ENCODE results near the gene MBTPS2.

Gene MBTPS2

GRCh38 chrX:21883258-21883657 lies 43.8 kb downstream of the MBTPS2 start:
- no peak overlapping the region for H3K4me3 ChIP-seq
- no peaks in the 10 kb centered on the region for H3K27me3 ChIP-seq
- 0 out of 2 replicates have a peak, but pooled peaks cover 7% of the 10 kb centered on the region for H3K36me3 ChIP-seq
- H4K20me1 ChIP-seq = no peaks in the 10 kb centered on the region
- no peak overlapping the region for H3K4me2 ChIP-seq
- no peak overlapping the region for H3K27ac ChIP-seq
- no peaks in the 10 kb centered on the region for H3K4me1 ChIP-seq
- no peak for TF ChIP-seq Cebpa-rat (IDR thresholded peaks at IDR 0.05)
- H3K9me3 ChIP-seq = no peaks in the 10 kb centered on the region
- H3K9ac ChIP-seq = no peak overlapping the region

GRCh38 chrX:21885568-21885967 lies 46.2 kb downstream of the MBTPS2 start:
- Histone ChIP-seq H3K9ac (no peak overlapping the region), H3K4me1 (no peaks in the 10 kb centered on the region), H3K36me3 (0 out of 2 replicates have a peak, but pooled peaks cover 4% of the 10 kb centered on the region), H3K27ac (no peak overlapping the region), H3K4me3 (no peak overlapping the region), H3K4me2 (no peak overlapping the region), H3K9me3 (no peaks in the 10 kb centered on the region), H4K20me1 (no peaks in the 10 kb centered on the region), H3K27me3 (no peaks in the 10 kb centered on the region)
- no peak for TF ChIP-seq Cebpa-rat (IDR thresholded peaks at IDR 0.05)

GRCh38 chrX:21905313-21905712 lies 65.9 kb downstream of the MBTPS2 start:
- Histone ChIP-seq H3K4me1 (no peaks in the 10 kb centered on the region), H4K20me1 (no peaks in the 10 kb centered on the region), H3K4me3 (no peak overlapping the region), H3K9me3 (no peaks in the 10 kb centered on the region), H3K36me3 (no peaks in the 10 kb centered on the region), H3K27me3 (no peaks in the 10 kb centered on the region), H3K9ac (no peak overlapping the region), H3K4me2 (no peak overlapping the region), H3K27ac (no peak overlapping the region)
- no peak for TF ChIP-seq Cebpa-rat (IDR thresholded peaks at IDR 0.05)

GRCh38 chrX:21905953-21906352 lies 66.5 kb downstream of the MBTPS2 start:
- H3K27me3 ChIP-seq = no peaks in the 10 kb centered on the region
- no peaks in the 10 kb centered on the region for H3K9me3 ChIP-seq
- no peaks in the 10 kb centered on the region for H3K36me3 ChIP-seq
- H3K4me1 ChIP-seq = no peaks in the 10 kb centered on the region
- no peak overlapping the region for H3K27ac ChIP-seq
- H3K4me2 ChIP-seq = no peak overlapping the region
- no peak for TF ChIP-seq Cebpa-rat (IDR thresholded peaks at IDR 0.05)
- H4K20me1 ChIP-seq = no peaks in the 10 kb centered on the region
- no peak overlapping the region for H3K4me3 ChIP-seq
- H3K9ac ChIP-seq = no peak overlapping the region

GRCh38 chrX:21907260-21907659 lies 67.8 kb downstream of the MBTPS2 start:
- Histone ChIP-seq H3K36me3 (no peaks in the 10 kb centered on the region), H3K9ac (no peak overlapping the region), H3K9me3 (no peaks in the 10 kb centered on the region), H3K4me1 (no peaks in the 10 kb centered on the region), H4K20me1 (no peaks in the 10 kb centered on the region), H3K27me3 (no peaks in the 10 kb centered on the region), H3K4me3 (no peak overlapping the region), H3K4me2 (no peak overlapping the region), H3K27ac (no peak overlapping the region)
- TF ChIP-seq Cebpa-rat (IDR thresholded peaks at IDR 0.05) = no peak

GRCh38 chrX:21911481-21911880 lies 72.1 kb downstream of the MBTPS2 start:
- Histone ChIP-seq H3K4me2 (no peak overlapping the region), H3K4me1 (no peaks in the 10 kb centered on the region), H3K9ac (no peak overlapping the region), H4K20me1 (no peaks in the 10 kb centered on the region), H3K36me3 (no peaks in the 10 kb centered on the region), H3K27me3 (no peaks in the 10 kb centered on the region), H3K4me3 (no peak overlapping the region), H3K9me3 (no peaks in the 10 kb centered on the region), H3K27ac (no peak overlapping the region)
- no peak for TF ChIP-seq Cebpa-rat (IDR thresholded peaks at IDR 0.05)

GRCh38 chrX:21912220-21912619 lies 72.8 kb downstream of the MBTPS2 start:
- no peaks in the 10 kb centered on the region for H4K20me1 ChIP-seq
- no peak overlapping the region for H3K4me2 ChIP-seq
- H3K9me3 ChIP-seq = no peaks in the 10 kb centered on the region
- H3K9ac ChIP-seq = no peak overlapping the region
- H3K36me3 ChIP-seq = no peaks in the 10 kb centered on the region
- H3K4me3 ChIP-seq = no peak overlapping the region
- H3K27ac ChIP-seq = no peak overlapping the region
- H3K4me1 ChIP-seq = no peaks in the 10 kb centered on the region
- TF ChIP-seq Cebpa-rat (IDR thresholded peaks at IDR 0.05) = no peak
- H3K27me3 ChIP-seq = no peaks in the 10 kb centered on the region

- no peak overlapping the region for H3K27ac ChIP-seq
- no peaks in the 10 kb centered on the region for H3K9me3 ChIP-seq
- no peaks in the 10 kb centered on the region for H3K27me3 ChIP-seq
- TF ChIP-seq Cebpa-rat (IDR thresholded peaks at IDR 0.05) = no peak
- H3K4me3 ChIP-seq = no peak overlapping the region
- H3K36me3 ChIP-seq = no peaks in the 10 kb centered on the region
- H3K9ac ChIP-seq = no peak overlapping the region
- no peaks in the 10 kb centered on the region for H4K20me1 ChIP-seq
- H3K4me2 ChIP-seq = no peak overlapping the region
- no peaks in the 10 kb centered on the region for H3K4me1 ChIP-seq
These were observed 73.6 kb downstream of the MBTPS2 start for GRCh38 chrX:21912989-21913388.

- no peak overlapping the region for H3K9ac ChIP-seq
- no peaks in the 10 kb centered on the region for H4K20me1 ChIP-seq
- TF ChIP-seq Cebpa-rat (IDR thresholded peaks at IDR 0.05) = no peak
- no peaks in the 10 kb centered on the region for H3K9me3 ChIP-seq
- no peak overlapping the region for H3K27ac ChIP-seq
- H3K4me1 ChIP-seq = no peaks in the 10 kb centered on the region; the same call in 1 of the 2 replicates
- H3K27me3 ChIP-seq = no peaks in the 10 kb centered on the region
- no peak overlapping the region for H3K4me3 ChIP-seq
- H3K36me3 ChIP-seq = no peaks in the 10 kb centered on the region
- H3K4me2 ChIP-seq = no peak overlapping the region
These were observed 86.7 kb downstream of the MBTPS2 start for GRCh38 chrX:21926116-21926515.

- no peaks in the 10 kb centered on the region for H4K20me1 ChIP-seq
- H3K27me3 ChIP-seq = no peaks in the 10 kb centered on the region
- TF ChIP-seq Cebpa-rat (IDR thresholded peaks at IDR 0.05) = no peak
- H3K4me2 ChIP-seq = no peak overlapping the region
- no peaks in the 10 kb centered on the region; the same call in 1 of the 2 replicates for H3K4me1 ChIP-seq
- no peaks in the 10 kb centered on the region for H3K36me3 ChIP-seq
- H3K9ac ChIP-seq = no peak overlapping the region
- H3K4me3 ChIP-seq = no peak overlapping the region
- no peaks in the 10 kb centered on the region for H3K9me3 ChIP-seq
- H3K27ac ChIP-seq = no peak overlapping the region
These were observed 87.3 kb downstream of the MBTPS2 start for GRCh38 chrX:21926527-21927278.

All from BLaER1 (cell line).